GM12874 (cell line): ENCODE data around the gene KCNK18.
A peak's percentile ranks its signal among the peaks of the same experiment; 100 is the strongest.

Experiments used
- CTCF ChIP-seq: IDR thresholded peaks from 2 replicates; pipeline ENCODE4 v1.5.1; 2011; ENCODE audit warnings: low read depth, mild to moderate bottlenecking, control low read depth, low read length, moderate library complexity; ENCODE audit not compliant: insufficient read depth

The KCNK18 gene

DNA sequence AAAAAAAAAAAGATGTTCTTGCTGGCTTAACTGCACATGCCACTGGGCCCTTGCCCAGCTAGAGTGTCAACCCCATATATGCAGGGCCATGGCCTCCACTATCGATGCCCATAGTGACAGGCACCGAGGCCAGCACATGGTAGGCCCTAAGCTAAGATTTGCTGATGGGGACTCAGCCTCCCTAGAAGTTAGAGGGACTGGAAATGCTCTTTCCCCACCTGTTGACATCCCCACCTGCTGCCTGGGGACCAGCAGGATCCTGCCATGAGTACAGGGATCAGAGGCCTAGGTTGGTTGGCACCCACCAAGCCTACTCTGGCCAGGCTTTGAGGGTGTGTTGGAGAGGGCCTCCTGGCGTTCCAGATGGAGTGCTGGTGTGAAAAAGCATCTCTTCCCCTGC lies 27.6 kb downstream of the KCNK18 start:
- no peak for TF ChIP-seq CTCF

DNA sequence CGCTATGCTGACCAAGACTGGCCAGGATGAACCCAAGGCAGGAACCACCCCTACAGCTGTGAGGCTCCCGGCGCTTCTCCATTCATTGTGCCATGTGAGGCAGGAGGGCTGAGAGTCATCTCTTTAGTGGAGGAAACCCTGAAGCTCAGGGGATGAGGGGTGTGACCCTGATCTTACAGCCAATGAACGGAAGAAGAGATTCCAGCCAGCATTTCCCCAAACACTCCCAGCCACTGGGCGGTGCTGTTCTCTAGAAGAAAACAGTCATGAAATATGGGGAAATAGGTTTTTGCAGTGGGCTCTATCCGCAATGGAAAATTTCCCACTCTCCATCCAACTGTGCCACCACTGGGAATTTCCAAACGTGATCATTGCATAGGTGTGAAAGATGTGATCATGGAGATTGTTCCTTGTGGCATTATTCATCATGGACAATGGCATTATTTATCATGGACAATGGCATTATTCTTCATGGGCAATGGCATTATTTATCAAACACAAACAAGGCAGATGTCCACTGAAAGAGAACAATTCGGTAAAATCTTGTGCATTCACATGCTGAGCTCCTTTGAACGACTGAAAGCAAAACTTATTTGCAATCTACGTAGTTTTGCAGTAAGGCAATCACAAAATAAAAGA lies 29.6 kb downstream of the KCNK18 start:
- TF ChIP-seq CTCF: peak; percentile 61

- no peak for TF ChIP-seq CTCF
These were observed 30.9 kb downstream of the KCNK18 start for GRCh38 chr10:117228210-117228609.

DNA sequence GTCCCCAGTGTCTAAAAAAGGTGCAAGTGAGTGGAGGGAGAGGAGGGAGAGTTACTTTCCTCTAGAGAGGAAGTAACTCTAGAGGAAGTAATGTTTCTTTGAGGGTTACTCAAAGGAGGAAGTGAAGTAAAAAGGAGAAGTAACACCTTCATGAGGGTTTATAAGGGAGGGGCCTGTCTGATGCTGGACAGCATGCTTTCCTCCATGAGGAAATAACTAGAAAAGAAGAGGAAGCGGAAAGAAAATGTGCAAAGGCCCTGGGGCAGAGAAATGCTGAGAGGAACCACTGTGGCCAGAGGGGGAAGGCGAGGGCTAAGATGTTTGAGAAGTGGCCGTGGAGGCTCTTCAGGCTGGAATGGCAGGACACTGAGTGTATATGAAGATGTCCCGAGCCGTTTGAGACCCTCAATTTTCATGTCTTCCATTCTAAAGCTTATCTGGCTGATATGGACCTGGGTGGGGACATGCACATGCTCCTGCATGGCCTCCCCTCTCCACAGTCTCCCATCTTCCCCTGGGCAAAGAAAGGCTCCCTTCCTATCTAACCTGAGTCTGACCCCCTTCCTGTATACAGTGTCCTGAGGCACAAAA lies 40.2 kb downstream of the KCNK18 start:
- TF ChIP-seq CTCF: no peak

GRCh38 chr10:117239051-117239450 lies 41.8 kb downstream of the KCNK18 start:
- TF ChIP-seq CTCF: no peak

- TF ChIP-seq CTCF: no peak
These were observed 42.7 kb downstream of the KCNK18 start for GRCh38 chr10:117239721-117240620.
